HG03457 (cell line): ENCODE measurements around the gene NEMF.
"Not testable (repeated sequence)": the region's sequence is repeated elsewhere in the genome, so short reads cannot be mapped to it uniquely, and the experiment has no call there.

Experiments
- ATAC-seq: cut with Tn5 transposase; IDR thresholded peaks from one replicate; pipeline ENCODE4 v1.9.1; 2021; ENCODE audit warnings: moderate number of reproducible peaks; ENCODE audit not compliant: unreplicated experiment

The NEMF gene

DNA sequence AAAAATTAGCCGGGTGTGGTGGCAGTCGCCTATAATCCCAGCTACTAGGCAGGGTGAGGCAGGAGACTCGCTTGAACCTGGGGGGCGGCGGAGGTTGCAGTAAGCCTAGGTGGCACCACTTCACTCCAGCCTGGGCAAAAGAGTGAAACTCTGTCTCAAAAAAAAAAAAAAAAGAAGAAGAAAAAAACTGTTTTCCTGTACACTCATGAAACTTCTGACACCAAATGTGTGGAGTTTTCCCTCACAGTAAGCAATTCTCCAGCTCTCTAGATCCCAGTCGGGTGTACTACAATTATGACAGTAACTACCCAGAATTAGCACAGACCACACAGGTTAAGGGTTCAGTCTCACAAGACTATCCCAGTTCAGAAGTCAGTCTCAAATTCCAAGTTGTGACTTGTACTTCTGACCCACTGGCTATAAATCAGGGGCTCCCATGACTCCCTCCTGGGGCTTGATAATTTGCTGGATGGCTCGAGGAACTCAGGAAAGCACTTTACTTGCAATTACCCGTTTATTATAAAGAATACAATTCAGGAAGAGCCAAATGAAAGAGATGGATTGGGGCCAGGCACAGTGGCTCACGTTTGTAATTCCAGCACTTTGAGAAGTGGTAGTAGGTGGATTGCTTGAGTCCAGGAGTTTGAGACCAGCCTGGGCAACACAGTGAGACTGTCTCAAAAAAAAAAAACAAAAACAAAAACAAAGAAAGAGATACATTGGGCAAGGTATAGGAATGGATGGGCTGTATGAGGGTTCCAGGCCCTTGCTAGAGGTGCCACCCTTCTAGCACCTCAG, 27.9 kb upstream of the NEMF start:
- no peak for ATAC-seq

DNA sequence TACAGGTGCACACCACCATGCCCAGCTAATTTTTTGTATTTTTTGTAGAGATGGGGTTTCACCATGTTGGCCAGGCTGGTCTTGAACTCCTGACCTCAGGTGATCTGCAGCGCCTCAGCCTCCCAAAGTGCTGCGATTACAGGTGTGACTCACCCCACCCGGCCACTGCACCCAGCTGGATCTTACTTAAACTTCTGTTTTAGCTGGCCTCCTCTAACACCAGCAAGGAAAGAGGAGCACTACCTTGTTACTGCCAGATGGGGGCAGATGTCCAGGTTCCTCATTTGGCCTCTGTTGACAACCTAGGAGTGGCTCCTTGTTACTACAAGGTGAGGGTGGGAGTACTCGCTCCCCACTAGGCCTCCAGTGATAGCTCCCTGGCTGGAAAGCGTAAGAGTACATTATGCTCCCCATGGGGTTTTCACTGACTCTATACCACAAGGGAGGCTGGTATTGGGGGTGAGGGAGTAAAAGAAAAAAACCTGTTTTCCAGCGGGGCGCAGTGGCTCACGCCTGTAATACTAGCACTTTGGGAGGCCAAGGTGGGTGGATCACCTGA, 27.1 kb upstream of the NEMF start:
- ATAC-seq: peak; percentile 78

DNA sequence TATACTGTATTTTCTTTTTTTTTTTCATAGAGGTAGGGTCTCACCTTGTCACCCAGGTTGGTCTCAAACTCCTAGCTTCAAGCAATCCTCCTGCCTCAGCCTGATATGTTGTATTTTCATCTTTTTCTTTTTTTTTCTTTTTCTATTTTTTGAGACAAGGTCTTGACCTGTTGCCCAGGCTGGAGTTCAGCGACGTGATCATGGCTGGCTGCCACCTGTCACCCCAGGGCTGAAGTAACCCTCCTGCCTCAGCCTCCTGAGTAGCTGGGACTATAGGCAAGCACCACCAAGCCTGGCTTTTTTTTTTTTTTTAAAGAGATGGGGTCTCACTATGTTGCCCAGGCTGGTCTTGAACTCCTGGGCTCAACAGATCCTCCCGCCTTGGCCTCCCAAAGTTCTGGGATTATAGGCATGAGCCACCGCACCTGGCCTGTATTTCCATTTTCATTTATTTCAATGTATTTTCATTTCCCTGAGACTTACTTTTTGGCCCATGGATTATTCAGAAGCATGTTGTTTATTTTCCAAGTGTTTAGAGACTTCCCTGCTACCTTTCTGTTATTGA, 24.1 kb upstream of the NEMF start:
- no peak for ATAC-seq

DNA sequence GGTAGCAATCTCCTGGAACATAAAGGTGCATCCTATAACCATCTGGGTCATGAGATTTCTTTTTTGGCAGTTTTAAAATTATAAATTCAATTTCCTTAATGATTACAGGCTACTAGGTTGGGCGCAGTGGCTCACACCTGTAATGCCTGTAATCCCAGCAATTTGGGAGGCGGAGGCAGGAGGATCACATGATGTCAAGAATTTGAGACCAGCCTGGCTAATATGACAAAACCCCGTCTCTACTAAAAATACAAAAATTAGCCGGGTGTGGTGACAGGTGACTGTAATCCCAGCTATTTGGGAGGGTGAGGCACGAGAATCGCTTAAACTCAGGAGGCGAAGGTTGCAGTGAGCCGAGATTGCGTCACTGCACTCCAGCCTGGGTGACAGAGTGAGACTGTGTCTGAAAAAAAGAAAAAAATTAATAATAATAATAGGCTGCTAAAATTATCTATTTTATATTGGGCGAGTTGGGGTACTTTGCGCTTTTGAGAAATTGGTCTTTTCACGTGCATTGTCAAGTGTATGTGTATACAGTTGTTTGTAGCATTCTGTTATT, 23.1 kb upstream of the NEMF start:
- ATAC-seq: no peak

DNA sequence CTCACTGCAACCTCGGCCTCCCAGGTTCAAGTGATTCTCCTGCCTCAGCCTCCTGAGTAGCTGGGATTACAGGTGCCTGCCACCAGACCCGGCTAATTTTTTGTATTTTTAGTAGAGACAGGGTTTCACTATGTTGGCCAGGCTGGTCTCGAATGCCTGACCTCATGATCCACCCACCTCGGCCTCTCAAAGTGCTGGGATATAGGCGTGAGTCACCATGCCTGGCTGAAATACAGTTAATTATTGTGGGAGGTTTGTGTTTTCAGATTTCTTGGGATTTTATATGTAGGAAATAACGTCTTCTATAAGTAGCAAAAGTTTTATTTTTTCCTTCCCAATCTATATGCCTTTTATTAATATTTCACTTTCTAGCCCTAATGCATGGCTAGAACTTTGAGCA, 21.0 kb upstream of the NEMF start:
- not testable (repeated sequence) for ATAC-seq

DNA sequence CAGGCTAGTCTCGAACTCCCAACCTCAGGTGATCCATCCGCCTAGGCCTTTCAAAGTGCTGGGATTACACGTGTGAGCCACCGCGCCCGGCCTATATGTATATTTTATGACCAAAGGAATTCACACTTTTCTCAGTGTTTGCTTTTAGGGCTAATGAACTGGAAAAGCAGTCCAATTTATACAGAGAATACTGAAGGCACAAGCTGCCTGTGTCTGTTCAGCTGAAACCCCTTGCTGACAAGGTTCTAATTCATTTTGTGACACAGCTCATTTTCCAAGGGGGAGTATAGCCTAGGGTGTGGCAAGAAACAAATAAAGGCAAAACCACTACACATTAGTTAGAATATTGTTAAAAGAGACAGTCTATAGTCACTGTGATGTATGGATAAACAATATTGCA, 18.3 kb upstream of the NEMF start:
- no peak for ATAC-seq

DNA sequence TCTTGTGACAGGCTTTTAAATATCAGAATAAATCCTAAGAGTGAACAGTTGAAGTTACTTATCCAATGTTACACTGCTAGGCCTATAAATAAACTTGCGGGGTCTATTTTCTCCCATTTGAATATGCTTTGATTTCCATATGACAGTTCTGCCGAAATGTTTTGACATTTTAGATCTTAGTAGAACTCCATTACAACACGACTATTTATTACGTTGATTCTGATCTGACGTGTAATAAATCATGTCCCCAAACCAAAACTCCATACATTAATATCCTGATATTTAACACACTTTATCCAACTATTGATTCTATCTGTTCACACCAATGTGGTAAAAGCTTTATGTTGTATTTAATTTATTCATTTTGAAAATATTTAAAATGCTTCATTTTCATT, 16.1 kb upstream of the NEMF start:
- no peak for ATAC-seq

DNA sequence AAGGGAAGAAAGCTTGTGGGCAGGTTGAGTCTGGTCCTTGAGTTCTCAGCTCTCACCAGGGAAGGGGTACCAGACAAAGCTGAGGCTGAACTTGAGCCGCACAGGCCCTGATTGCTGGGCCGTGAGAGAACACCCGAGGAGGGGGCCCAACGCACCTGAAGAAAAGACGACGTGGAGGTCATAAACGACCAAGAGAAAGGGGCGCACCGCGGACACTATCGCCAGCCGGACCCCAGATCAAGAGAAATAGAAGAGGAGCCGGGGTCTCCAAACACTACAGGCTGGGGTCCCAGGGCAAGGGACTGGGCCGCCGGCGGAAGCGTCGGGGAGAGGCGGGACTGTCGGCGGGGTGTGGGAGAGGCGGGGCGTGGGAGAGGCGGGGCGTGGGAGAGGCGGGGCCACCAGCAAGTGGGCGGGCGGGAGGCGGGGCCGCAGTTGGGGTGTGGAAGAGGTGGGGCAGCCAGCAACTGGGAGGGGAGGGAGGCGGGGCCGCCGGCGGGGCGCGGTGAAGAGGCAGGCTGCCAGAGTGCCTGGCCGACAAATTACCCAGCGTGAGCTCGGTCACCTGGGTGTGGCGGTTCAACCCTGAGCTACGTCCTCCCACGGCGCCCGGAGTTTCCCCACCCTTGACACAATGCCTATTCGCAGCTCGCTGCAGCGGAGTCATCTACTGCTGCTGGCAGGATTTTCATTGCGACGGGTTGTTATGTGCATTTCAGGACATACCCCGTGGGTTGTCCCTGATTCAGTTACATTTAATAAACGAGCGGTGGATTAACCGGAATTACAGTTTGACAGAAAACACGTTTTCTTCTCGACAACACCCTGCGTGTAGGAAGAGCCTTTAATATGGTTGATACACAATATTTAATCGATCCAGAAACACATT, 15.5 kb upstream of the NEMF start:
- peak; percentile 73 for ATAC-seq

DNA sequence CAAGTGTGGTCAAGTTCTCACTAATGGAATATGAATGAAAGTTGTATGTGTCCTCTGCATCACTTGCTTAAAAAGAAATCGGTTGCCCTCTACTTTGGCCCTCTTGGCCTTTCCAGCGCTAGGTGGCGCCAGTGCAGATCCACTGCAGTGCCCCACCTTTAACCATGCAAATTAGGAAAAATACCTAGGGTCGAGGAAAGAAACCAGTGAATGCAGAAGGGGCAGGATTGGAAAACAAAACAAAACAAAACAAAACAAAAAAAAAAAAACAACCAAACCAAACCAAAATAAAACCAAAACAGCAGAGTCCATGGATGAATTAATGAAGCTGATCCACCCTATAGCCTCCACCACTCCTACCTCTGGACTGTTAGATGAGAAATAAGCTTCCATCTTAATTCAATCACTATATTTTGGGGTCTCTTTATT, 12.9 kb upstream of the NEMF start:
- ATAC-seq: no peak

DNA sequence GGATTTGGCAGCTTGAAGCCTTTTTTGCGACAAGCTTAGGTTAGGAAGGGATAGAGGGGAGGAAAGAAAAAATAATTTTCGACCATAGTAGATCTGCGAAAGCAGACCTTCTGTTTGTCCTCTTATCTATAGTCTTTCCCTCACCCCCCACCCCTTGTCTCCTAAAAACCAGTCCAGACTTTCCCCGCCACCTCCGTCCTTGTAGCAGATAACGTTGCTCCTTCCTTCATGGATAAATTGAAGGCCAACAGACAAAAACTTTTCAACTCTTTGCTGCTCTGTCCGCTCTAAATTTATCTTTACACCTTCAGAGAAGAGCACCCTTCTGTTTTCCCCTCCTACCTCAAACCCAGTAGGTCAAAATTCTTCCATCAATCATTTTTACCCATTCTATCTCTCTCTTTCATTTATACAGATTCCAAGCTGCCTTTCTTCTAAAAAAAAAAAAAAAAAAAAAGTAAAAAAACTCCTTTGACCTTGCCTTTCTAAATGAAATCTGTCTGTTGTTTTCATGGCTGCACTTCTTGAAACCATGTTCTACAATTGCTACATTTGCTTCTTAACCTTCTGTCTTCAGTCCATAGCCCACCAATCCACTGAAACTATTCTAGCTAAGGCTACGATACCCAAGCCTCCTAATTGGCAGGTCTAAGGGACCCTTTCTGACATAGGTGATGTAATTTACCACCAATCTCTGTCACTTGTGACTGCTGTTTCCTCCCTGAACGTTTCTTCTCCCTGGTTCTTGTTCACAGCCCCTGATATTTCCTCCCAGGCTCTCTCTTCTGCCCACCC, 11.1 kb upstream of the NEMF start:
- ATAC-seq: no peak

DNA sequence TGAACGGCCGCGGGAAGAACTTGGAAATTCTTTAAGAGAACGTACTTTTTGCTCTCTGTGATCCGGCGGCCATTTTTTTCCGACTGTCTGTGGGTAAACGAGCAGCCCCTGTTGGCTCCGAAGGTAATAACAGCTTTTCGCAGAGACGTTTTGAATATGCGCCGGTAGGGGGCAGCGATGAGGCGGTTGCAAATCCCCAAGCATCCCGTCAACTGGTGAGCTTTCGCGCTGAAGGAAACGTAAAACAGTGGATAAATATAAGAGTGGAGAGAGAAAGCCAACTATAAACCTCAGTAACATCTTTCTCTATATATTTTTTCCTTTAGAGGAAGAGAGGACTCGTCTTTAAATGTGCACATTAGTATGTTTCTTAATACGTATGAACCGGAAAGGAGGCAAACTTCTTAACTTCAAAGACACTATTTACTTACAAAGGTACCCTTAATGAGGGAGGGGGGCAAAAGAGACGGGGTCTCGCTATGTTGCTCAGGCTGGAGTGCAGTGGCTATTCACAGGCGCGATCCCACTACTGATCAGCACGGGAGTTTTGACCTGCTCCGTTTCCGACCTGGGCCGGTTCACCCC, 9.6 kb upstream of the NEMF start:
- peak; percentile 21 for ATAC-seq

DNA sequence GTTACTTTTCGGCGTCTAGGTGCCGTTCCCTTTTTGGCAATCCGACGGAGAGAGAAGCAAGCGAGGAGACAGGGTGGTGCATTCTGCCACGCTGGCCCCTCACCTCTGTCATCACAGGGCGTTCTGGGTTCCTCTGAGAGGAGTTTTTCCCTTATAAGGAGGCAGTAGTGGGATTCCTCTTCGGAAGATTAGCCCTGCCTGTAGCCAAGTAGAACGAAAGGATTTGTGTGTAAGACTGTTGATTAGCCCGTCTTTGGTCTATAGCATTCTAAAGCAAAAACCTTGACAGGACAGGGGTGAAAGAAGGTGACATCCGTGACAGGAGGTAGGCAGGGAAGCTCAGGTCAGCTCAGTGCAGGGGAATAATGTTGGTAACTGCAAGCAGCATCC, 9.1 kb upstream of the NEMF start:
- peak; percentile 4 for ATAC-seq

DNA sequence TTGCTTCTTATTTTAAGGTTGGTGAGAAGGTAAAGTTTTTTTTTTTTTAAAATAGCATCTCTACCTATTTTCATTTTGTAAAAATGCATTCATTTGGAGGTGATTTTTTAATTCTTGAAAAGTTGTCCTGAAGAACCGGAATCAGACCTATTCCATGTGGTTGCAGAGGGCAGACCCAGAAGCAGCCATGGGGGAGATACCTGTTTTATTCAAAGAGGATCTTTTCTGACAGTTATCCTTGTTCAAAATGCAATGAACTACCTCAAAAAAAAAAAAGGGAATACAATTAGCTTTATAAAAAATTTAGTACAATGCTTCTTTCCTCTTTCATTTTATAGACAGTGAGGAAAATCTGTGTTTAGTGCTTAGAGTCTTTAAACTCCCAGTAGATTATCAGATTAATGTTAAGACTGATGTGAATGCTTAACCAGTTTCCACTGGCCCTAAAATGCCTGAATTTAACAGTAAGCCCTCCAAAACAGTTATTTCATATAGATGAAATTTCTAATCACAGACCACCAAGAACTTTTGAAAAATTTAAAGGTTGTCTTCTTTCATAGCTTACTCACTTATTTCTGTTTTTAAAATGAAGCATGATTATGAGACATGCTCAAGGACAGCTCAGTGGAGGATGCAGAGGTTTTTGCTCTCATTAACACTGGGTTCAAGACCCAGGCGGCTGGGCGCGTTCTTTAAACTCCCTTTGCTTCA, 8.6 kb upstream of the NEMF start:
- ATAC-seq: no peak

DNA sequence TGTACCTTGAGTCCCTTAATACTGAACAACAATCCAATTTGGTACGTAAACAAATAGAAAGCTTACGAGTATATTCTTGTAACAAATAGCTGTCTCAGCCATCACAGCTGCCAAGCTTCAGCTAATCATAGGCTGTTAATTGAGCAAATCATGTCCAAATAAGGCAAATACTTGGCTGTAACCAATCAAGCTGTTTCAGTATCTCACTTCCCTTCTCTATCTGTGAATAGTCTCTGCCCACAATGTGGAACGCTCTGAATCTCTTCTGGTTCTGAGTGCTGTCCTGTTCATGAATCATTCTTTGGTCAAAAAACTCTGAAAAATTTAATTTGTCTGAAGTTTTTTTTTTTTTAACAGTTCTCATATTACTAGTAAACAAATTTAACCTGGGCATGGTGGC, 5.8 kb upstream of the NEMF start:
- no peak for ATAC-seq

DNA sequence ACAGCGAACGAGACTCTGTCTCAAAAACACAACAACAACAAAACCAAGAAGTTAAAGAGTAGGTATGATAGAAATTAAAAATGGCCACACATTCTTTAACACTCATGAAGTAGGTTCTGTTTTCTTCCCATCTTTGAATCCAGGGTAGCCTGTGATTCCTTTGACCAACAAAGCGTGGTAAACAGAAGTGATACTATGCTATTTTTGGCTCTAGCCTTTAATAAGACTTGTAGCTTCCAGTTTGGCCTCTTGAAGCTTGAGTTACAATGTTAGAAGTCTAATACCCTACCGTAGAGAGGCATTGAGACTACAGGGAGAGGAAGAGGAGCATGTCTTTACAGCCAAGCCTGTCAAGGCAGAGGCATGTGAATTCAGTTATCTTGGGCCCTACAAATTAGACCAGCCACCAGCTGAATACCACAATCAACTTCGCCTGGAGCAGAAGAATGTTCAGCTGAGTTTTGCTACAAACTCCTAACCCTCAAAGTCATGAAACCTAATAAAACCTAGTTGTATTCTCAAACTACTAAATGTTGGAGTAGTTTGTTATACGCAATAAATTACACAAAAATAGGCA, 4.9 kb upstream of the NEMF start:
- ATAC-seq: no peak

DNA sequence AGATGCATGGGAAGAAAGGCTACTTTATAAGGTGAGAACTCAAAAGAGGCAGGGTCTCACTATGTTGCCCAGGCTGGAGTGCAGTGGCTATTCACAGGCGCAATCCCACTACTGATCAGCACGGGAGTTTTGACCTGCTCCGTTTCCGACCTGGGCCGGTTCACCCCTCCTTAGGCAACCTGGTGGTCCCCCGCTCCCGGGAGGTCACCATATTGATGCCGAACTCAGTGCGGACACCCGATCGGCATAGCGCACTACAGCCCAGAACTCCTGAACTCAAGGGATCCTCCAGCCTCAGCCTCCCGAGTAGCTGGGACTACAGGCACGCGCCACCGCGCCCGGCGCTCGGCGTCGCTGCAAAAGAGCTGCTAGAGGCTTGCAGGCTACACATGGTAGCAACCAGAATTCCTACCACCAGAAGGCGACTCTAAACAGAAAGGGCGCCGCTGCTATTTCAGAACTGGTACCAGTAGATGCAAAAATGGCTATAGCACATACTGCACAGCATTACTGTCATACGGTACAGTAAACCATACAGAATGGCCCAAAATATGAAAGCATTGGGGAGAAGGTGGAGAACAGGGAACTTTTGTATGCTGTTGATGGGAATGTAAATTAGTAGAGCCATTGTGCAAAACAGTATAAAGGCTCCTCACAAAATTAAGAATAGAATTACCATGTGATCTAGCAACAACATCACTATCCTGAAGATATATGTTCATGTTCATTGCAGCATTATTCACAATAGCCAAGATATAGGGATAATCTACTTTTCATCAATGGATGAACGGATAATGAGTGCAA, 1.2 kb upstream of the NEMF start:
- peak; percentile 44 for ATAC-seq

DNA sequence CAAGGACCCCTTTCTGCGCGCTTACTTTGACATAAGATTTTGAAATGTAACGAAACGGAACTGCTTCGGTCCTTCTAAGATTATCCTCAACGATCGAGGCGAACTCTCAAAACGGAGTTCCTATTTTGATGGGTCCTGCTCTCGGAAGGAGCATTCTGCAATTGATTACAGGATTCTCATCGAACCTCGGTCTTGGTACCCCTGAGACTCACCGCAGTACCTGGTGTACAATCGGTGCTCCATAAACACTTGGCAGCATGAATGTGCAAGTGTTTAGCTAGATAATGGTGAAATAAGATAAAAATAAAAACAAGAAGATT, 530 bp upstream of the NEMF start:
- no peak for ATAC-seq

DNA sequence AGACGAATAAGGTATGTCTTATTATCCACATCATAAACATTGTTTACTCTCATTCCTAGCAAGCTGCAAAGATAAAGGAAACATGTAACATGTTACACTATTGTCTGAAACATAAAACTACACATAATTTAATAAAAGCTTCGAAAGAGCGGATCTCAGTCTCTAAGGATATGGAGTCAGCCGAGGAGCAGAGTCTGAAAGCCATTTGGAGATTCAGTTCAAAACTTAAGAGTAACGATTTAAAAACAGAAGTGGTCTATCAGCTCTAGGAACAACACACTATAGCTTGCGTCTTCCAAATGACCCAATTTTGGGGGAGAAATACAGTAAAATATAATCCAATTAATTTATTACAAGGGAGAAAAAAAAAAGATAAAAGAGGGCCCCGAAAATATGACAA, 775 bp downstream of the NEMF start:
- no peak for ATAC-seq
